Body of pancreas (tissue), 4 donors: ENCODE measurements around the gene CACUL1. TPM values are rescaled to one million over a fixed set of nuclear protein-coding genes. Genes with fewer than 3 reads are reported as not detected.
A peak's percentile ranks its signal among the peaks of the same experiment; 100 is the strongest.

Experiments used
- ATAC-seq: fragments of 150-250 bp; one replicate; pipeline ENCODE4 v1.9.1; 2016
- DNase-seq, 4 donors: peaks; one replicate each; pipeline ENCODE4 v3.0.0-alpha.2; 2019
- H3K27ac ChIP-seq, 4 donors: fragments of 200-600 bp; sonication (generic); 1 replicate in 3 of 4; 2 replicates in 1 of 4; pipeline versions ENCODE4 v1.5.1 to v1.6.1; 2016 to 2019; ENCODE audit warnings: mild to moderate bottlenecking in 1 of 4, mixed read lengths in 1 of 4, moderate library complexity in 1 of 4
- H3K27me3 ChIP-seq, 2 donors: fragments of 200-600 bp; sonication (generic); one replicate each; pipeline ENCODE4 v1.6.0; 2016; ENCODE audit warnings: mild to moderate bottlenecking in 1 of 2
- H3K36me3 ChIP-seq, 2 donors: fragments of 200-600 bp; sonication (generic); replicated peaks in 1 of 2; 2 replicates each; pipeline ENCODE4 v1.5.1; 2016; ENCODE audit warnings: low read depth in 2 of 2; ENCODE audit not compliant: insufficient read depth in 1 of 2
- H3K4me1 ChIP-seq: fragments of 200-600 bp; sonication (generic); one replicate; pipeline ENCODE4 v1.6.0; 2016
- H3K4me3 ChIP-seq, 2 donors: fragments of 200-600 bp; sonication (generic); 1 replicate in 1 of 2; 2 replicates in 1 of 2; pipeline ENCODE4 v1.5.1; 2016 to 2019
- H3K9me3 ChIP-seq, 3 donors: fragments of 200-600 bp; sonication (generic); 1 replicate in 2 of 3; 2 replicates in 1 of 3; pipeline ENCODE4 v1.5.1; 2016
- POLR2A ChIP-seq, 3 donors: fragments of 450-650 bp; IDR thresholded peaks; one replicate each; pipeline ENCODE4 v1.6.1; 2016; ENCODE audit warnings: antibody characterized with exemption in 3 of 3, mild to moderate bottlenecking in 2 of 3
- WGBS, 2 donors: methylation state at CpG; one replicate each; pipeline ENCODE4 v1.1.5; 2017; 5-methylcytosine and 5-hydroxymethylcytosine counted together
- intact Hi-C: fragments of 100-400 bp; cut with DNase I; formaldehyde crosslinking; loops from one replicate; pipeline ENCODE4 v1.15.1; 2023
- total RNA-seq, 2 donors: library from RNA; depleted of rRNA; stranded (reverse); fragments of >200 nt; gene quantifications; one replicate each; pipeline ENCODE4 v1.1.0, GENCODE V29; 2016
- TF ChIP-seq, protein P1 (sequence below), 7 experiments: fragments of 450-650 bp in 4 of 7; fragments of 200-600 bp in 3 of 7; sonication (generic) in 3 of 7; IDR thresholded peaks; one replicate each; pipeline ENCODE4 v1.5.1; 2016 to 2019; ENCODE audit warnings: antibody characterized with exemption in 7 of 7

The CACUL1 gene
- total RNA-seq, 2 donors from 2014 or later, result 12.9 to 16.1 TPM

- 61 to 81% methylated on average over 2 of the region's 2 CpGs for WGBS, 2 donors
- DNase-seq, result no peak
Observed at GRCh38 chr10:118642228-118642627, 112.5 kb downstream of the CACUL1 start.

DNA sequence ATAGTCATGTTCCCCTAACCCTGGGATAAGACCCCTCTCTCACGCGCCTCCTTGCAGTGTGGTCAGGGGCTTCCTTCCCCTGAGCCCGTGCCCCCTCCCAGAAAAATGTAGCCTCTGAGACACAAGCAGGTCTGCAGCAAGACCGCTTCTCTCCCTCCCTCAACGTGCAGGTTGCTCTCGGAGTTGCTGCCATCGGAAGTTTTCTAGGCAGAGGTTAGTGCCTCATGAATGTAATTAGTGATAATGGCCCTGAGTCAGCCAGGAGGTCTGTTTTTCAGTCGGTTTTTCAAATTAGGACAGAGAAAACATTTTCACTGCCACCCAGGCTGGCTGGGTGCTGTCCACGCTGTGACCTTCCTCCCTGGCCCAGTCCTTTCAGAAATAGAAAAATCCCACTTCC, 116.1 kb downstream of the CACUL1 start:
- Histone ChIP-seq H3K4me1 (peaks cover 13% of the 10 kb centered on the region), H3K36me3 (no peaks in the 10 kb centered on the region), H3K27me3 (no peaks in the 10 kb centered on the region), H3K4me3 (no peak overlapping the region), H3K9me3 (no peaks in the 10 kb centered on the region), H3K27ac (no peak overlapping the region)
- intact Hi-C loops, result no loop called here
- TF ChIP-seq POLR2A (IDR thresholded peaks at IDR 0.05), result no peak
- TF ChIP-seq, protein P1, sequence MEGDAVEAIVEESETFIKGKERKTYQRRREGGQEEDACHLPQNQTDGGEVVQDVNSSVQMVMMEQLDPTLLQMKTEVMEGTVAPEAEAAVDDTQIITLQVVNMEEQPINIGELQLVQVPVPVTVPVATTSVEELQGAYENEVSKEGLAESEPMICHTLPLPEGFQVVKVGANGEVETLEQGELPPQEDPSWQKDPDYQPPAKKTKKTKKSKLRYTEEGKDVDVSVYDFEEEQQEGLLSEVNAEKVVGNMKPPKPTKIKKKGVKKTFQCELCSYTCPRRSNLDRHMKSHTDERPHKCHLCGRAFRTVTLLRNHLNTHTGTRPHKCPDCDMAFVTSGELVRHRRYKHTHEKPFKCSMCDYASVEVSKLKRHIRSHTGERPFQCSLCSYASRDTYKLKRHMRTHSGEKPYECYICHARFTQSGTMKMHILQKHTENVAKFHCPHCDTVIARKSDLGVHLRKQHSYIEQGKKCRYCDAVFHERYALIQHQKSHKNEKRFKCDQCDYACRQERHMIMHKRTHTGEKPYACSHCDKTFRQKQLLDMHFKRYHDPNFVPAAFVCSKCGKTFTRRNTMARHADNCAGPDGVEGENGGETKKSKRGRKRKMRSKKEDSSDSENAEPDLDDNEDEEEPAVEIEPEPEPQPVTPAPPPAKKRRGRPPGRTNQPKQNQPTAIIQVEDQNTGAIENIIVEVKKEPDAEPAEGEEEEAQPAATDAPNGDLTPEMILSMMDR (IDR thresholded peaks at IDR 0.05), result no peak
- ATAC-seq, result no peak
- 73 to 82% methylated on average over 9 of the region's 9 CpGs for WGBS, 2 donors
- DNase-seq, result no peak

More at GRCh38 chr10:118642228-118642627, 112.5 kb downstream of the CACUL1 start:
- Histone ChIP-seq H3K27me3 (no peaks in the 10 kb centered on the region), H3K4me3 (no peak overlapping the region), H3K36me3 (no peaks in the 10 kb centered on the region), H3K9me3 (no peaks in the 10 kb centered on the region), H3K4me1 (no peaks in the 10 kb centered on the region), H3K27ac (no peak overlapping the region)
- ATAC-seq, result no peak
- TF ChIP-seq POLR2A (IDR thresholded peaks at IDR 0.05), result no peak
- TF ChIP-seq, protein P1 (IDR thresholded peaks at IDR 0.05), result no peak
- intact Hi-C loops, result no loop called here

- H3K9me3 ChIP-seq, result no peaks in the 10 kb centered on the region
- no peak for TF ChIP-seq POLR2A (IDR thresholded peaks at IDR 0.05)
- TF ChIP-seq, protein P1 (IDR thresholded peaks at IDR 0.05), result no peak
- H3K4me1 ChIP-seq, result peaks cover 21% of the 10 kb centered on the region
- H3K27ac ChIP-seq, result no peak overlapping the region
- H3K4me3 ChIP-seq, result no peak overlapping the region
- ATAC-seq (peak; percentile 24), DNase-seq (no peak)
- no peaks in the 10 kb centered on the region for H3K36me3 ChIP-seq
- WGBS, 2 donors, result 74 to 85% methylated on average over 4 of the region's 4 CpGs
- H3K27me3 ChIP-seq, result no peaks in the 10 kb centered on the region
- intact Hi-C loops, result no loop called here
Observed at GRCh38 chr10:118635674-118636402, 118.9 kb downstream of the CACUL1 start.

GRCh38 chr10:118633786-118634185, 121.0 kb downstream of the CACUL1 start:
- H3K4me1 ChIP-seq, result peaks cover 29% of the 10 kb centered on the region
- ATAC-seq (no peak), DNase-seq (no peak)
- WGBS, 2 donors, result 48 to 51% methylated on average over 7 of the region's 7 CpGs
- no peaks in the 10 kb centered on the region for H3K9me3 ChIP-seq
- H3K27me3 ChIP-seq, result no peaks in the 10 kb centered on the region
- no peaks in the 10 kb centered on the region for H3K36me3 ChIP-seq
- TF ChIP-seq POLR2A (IDR thresholded peaks at IDR 0.05), result no peak
- TF ChIP-seq, protein P1 (IDR thresholded peaks at IDR 0.05), result no peak
- intact Hi-C loops, result no loop called here
- no peak overlapping the region for H3K27ac ChIP-seq
- H3K4me3 ChIP-seq, result no peak overlapping the region

- Histone ChIP-seq H3K27me3 (no peaks in the 10 kb centered on the region), H3K27ac (no peak overlapping the region), H3K9me3 (no peaks in the 10 kb centered on the region), H3K4me1 (peaks cover 34% of the 10 kb centered on the region), H3K4me3 (no peak overlapping the region), H3K36me3 (no peaks in the 10 kb centered on the region)
- intact Hi-C loops, result no loop called here
- no peak for TF ChIP-seq POLR2A (IDR thresholded peaks at IDR 0.05)
- TF ChIP-seq, protein P1 (IDR thresholded peaks at IDR 0.05), result no peak
- ATAC-seq, result no peak
- WGBS, 2 donors, result 29 to 41% methylated on average over 3 of the region's 3 CpGs
- no peak for DNase-seq
Observed at GRCh38 chr10:118629211-118629610, 125.6 kb downstream of the CACUL1 start.
